GM13977 (cell line): ENCODE measurements around the gene RXFP4.

Experiments
- DNase-seq: peaks from one replicate; pipeline ENCODE4 v3.0.0; 2012; ENCODE audit warnings: low spot score
- in situ Hi-C: fragments of 300-500 bp; cut with MboI; formaldehyde crosslinking; loops from one replicate; pipeline ENCODE4 v1.12.0; 2022; ENCODE audit warnings: low sequenced_read_pairs, low pct_unique_long_range_greater_than_20kb, mixed read lengths, inconsistent platforms; ENCODE audit not compliant: unreplicated experiment
- TF ChIP-seq, protein P1 (sequence below): IDR thresholded peaks from 2 replicates; pipeline ENCODE4 v1.5.1; 2012; ENCODE audit warnings: mild to moderate bottlenecking, control low read depth; ENCODE audit not compliant: insufficient read depth; ENCODE audit errors: extremely low read depth, missing control alignments

RXFP4 gene

DNA sequence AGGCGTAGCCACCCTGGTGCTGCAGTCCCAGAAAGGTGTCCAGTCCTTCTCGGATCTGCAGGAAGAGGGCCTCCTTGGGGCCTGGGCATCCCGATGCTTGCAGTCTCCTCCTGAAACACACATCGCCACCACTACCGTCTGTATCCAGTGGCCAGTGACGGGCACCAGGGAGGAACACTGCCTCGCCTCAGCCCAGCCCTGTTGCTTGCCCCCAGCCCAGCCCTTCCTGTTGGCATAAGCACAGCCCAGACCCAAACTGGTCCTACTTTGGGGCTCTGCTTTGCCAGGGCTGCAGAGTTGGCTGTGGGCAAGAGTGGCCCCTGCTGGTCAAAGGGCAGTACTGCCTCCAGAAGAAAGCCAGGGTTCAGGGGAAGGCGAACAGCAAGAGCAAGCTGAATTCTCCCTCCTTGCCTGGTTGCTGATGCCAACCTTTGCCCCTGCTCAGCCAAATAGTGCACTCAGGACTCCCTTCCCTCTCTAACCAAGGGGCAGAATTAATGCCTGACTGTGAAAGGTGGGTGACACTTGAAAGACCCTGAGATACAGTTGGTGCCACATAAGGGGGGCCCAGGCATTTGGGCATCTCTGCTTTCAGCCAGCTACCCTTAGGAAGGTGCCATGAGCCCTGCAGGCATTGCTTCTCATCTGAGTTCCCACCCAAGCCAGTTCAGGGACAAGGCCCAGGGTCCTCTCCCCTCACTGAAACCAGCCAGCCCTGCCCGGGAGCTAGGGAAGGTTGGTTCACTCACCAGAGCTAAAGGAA, 48.0 kb downstream of the RXFP4 start:
- DNase-seq: peak; percentile 82
- TF ChIP-seq, protein P1, sequence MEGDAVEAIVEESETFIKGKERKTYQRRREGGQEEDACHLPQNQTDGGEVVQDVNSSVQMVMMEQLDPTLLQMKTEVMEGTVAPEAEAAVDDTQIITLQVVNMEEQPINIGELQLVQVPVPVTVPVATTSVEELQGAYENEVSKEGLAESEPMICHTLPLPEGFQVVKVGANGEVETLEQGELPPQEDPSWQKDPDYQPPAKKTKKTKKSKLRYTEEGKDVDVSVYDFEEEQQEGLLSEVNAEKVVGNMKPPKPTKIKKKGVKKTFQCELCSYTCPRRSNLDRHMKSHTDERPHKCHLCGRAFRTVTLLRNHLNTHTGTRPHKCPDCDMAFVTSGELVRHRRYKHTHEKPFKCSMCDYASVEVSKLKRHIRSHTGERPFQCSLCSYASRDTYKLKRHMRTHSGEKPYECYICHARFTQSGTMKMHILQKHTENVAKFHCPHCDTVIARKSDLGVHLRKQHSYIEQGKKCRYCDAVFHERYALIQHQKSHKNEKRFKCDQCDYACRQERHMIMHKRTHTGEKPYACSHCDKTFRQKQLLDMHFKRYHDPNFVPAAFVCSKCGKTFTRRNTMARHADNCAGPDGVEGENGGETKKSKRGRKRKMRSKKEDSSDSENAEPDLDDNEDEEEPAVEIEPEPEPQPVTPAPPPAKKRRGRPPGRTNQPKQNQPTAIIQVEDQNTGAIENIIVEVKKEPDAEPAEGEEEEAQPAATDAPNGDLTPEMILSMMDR: peak; percentile 99
- in situ Hi-C loops: loop anchor here (5.0 kb wide), 1 partner anchor 52 kb away; no protein-coding TSS in a partner anchor

GRCh38 chr1:155990005-155990739, 48.7 kb downstream of the RXFP4 start:
- in situ Hi-C loops: loop anchor here (5.0 kb wide), 1 partner anchor 53 kb away; no protein-coding TSS in a partner anchor
- TF ChIP-seq, protein P1: no peak

More at GRCh38 chr1:155990005-155990739, 48.7 kb downstream of the RXFP4 start:
- DNase-seq: peak; percentile 53
